Testis (tissue), 3 donors: ENCODE data around the gene PCSK6. TPM values are rescaled to one million over a fixed set of nuclear protein-coding genes. Genes with fewer than 3 reads are reported as not detected.
A peak's percentile ranks its signal among the peaks of the same experiment; 100 is the strongest.

Source experiments
- DNase-seq: peaks from one replicate; pipeline ENCODE4 v3.0.0-alpha.2; 2019
- H3K27ac ChIP-seq, 2 donors: fragments of 200-600 bp; sonication (generic); one replicate each; pipeline ENCODE4 v1.5.1; 2019
- H3K27me3 ChIP-seq: fragments of 200-600 bp; sonication (generic); one replicate; pipeline ENCODE4 v1.5.1; 2019
- H3K36me3 ChIP-seq: fragments of 200-600 bp; sonication (generic); one replicate; pipeline ENCODE4 v1.5.1; 2017; ENCODE audit warnings: low read depth; ENCODE audit errors: missing control alignments
- H3K4me1 ChIP-seq: fragments of 200-600 bp; sonication (generic); one replicate; pipeline ENCODE4 v1.5.1; 2019
- H3K4me3 ChIP-seq, 2 donors: fragments of 200-600 bp; sonication (generic); one replicate each; pipeline ENCODE4 v1.5.1; 2017 to 2019
- H3K9me3 ChIP-seq: fragments of 200-600 bp; sonication (generic); one replicate; pipeline ENCODE4 v1.5.1; 2017
- POLR2A ChIP-seq: fragments of 450-650 bp; IDR thresholded peaks from one replicate; pipeline ENCODE4 v1.6.1; 2017; ENCODE audit warnings: antibody characterized with exemption, mild to moderate bottlenecking, moderate library complexity
- WGBS, 2 donors: methylation state at CpG; one replicate each; pipeline ENCODE4 v1.1.5; 2018; 5-methylcytosine and 5-hydroxymethylcytosine counted together
- intact Hi-C: fragments of 100-400 bp; cut with DNase I; formaldehyde crosslinking; loops from one replicate; pipeline ENCODE4 v1.15.1; 2023; ENCODE audit warnings: low total_unique reads
- polyA plus RNA-seq: library from polyadenylated mRNA; stranded (reverse); fragments of 350-450 nt; fragmentation: Illumina TruSeq; extraction: RNeasy Lipid Tissue Mini Kit (QIAGEN cat#74804); gene quantifications from one replicate; pipeline ENCODE4 v1.2.3, GENCODE V29; 2014; ENCODE audit warnings: low read depth, low replicate concordance; ENCODE audit not compliant: insufficient read depth
- total RNA-seq, 2 donors: library from RNA; depleted of rRNA; stranded (reverse); fragments of >200 nt; gene quantifications; one replicate each; pipeline ENCODE4 v1.2.3, GENCODE V29; 2016
- TF ChIP-seq, protein P1 (sequence below), 3 experiments: fragments of 450-650 bp in 2 of 3; fragments of 200-600 bp in 1 of 3; sonication (generic) in 1 of 3; IDR thresholded peaks; one replicate each; pipeline ENCODE4 v1.5.1; 2016 to 2019; ENCODE audit warnings: antibody characterized with exemption in 3 of 3, mild to moderate bottlenecking in 2 of 3, moderate library complexity in 1 of 3

PCSK6 gene
- total and polyA plus RNA-seq, 3 donors from 2014 or later, result 43.9 to 156 (median 95.4) TPM

DNA sequence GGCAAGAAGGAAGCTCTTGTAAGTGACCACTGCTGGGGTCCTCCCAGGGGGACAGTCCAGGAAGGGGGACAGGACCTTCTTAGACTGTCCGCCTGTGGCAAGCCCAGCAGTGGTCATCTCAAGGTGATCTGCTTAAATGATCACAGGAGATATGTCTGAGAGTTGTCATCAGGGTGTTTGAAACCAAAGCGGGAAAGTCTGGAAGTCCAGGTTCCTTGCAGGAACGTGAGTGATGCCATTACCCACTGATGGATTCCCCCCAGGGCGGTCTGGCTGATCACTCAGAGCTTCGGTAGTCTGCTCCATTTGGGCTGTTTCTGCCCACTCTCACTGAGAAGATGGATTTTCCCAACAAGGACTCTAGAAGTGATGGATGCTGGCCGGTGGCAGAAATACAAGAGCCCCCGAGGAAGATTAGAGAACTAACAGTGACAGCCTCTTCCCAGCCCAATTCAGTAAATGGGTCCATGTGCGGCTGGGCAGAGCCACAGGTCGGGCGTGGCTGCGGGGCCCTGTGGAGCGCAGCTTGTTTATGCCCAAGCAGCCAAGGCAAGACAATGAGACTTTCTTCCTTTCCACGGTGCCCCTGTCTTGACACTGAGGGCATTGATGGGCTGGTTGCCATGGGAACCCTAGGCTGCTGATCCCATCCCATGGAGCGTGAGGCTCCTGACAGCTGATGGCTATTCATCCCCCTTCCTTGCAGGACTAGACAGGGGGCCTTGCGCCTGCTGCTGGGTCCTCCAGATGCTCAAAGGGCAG is 9.5 kb downstream of the PCSK6 start:
- no peaks in the 10 kb centered on the region for H3K36me3 ChIP-seq
- DNase-seq, result peak; percentile 20
- no peak overlapping the region for H3K27ac ChIP-seq
- no peak overlapping the region for H3K4me3 ChIP-seq
- TF ChIP-seq, protein P1, sequence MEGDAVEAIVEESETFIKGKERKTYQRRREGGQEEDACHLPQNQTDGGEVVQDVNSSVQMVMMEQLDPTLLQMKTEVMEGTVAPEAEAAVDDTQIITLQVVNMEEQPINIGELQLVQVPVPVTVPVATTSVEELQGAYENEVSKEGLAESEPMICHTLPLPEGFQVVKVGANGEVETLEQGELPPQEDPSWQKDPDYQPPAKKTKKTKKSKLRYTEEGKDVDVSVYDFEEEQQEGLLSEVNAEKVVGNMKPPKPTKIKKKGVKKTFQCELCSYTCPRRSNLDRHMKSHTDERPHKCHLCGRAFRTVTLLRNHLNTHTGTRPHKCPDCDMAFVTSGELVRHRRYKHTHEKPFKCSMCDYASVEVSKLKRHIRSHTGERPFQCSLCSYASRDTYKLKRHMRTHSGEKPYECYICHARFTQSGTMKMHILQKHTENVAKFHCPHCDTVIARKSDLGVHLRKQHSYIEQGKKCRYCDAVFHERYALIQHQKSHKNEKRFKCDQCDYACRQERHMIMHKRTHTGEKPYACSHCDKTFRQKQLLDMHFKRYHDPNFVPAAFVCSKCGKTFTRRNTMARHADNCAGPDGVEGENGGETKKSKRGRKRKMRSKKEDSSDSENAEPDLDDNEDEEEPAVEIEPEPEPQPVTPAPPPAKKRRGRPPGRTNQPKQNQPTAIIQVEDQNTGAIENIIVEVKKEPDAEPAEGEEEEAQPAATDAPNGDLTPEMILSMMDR (IDR thresholded peaks at IDR 0.05), result no peak
- no peak for TF ChIP-seq POLR2A
- intact Hi-C loops, result no loop called here
- WGBS, 2 donors, result 90 to 91% methylated on average over 13 to 15 of the region's 15 CpGs
- peaks cover 16% of the 10 kb centered on the region for H3K4me1 ChIP-seq
- H3K9me3 ChIP-seq, result no peaks in the 10 kb centered on the region
- no peaks in the 10 kb centered on the region for H3K27me3 ChIP-seq

DNA sequence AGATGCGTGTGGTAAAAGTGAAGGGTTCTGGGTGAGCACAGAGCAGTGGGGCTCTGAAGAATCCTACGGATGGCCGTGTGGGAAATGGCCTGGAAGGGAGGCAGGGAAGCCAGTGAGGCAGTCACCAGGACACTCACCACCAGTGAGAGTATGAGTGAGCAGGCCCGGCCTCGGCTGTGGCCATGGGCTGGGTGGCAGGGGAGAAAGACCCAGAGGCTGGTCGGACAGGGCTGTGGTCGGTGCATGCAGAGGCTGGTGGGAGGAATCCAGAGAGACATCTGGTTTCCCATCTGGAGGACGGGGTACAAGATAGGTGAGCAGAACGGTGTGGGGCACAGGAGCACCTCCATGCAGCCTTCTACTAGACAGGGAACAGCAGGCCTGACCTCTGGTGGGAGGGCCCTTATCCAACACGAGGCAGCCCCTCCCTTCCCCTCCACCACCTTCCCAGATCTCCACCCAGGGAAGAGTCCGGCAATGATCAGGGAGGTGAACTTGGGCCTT is 10.1 kb downstream of the PCSK6 start:
- Histone ChIP-seq H3K9me3 (no peaks in the 10 kb centered on the region), H3K27me3 (no peaks in the 10 kb centered on the region), H3K36me3 (no peaks in the 10 kb centered on the region), H3K4me1 (peaks cover 16% of the 10 kb centered on the region), H3K27ac (no peak overlapping the region), H3K4me3 (no peak overlapping the region)
- WGBS, 2 donors, result 79 to 85% methylated on average over 8 to 11 of the region's 11 CpGs
- TF ChIP-seq, protein P1 (IDR thresholded peaks at IDR 0.05), result no peak
- no peak for TF ChIP-seq POLR2A
- intact Hi-C loops, result no loop called here
- DNase-seq, result peak; percentile 13

DNA sequence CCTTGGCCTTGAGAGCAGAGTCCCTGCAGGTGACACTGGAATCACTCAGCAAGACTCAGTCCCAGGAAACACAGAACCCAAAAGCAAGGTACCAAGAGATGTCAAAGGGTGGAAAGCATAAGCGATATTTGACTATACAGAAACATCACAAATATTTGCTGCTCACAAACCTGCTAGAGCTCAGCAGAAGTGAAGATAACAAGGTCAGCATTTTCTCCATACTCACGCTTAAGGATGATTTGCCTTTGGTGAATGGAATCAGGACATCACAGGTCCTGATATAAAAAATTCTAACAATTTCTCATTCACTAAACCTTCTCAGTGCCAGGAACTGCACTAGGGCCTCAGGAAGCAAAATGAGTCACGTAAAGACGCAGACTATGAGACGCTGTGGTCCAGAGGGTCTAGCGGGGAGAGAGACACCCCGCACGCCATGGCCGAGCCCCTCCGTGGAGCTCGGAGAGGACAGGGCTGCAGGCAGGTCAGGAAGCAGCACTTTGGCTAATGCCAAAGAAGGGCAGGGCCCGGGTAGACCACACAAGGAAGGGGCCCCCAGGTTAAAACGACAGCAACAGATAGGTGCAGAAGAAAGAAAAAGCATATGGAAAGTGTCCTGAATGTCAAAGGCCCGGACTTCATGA is 10.7 kb downstream of the PCSK6 start:
- Histone ChIP-seq H3K36me3 (no peaks in the 10 kb centered on the region), H3K27me3 (no peaks in the 10 kb centered on the region), H3K9me3 (no peaks in the 10 kb centered on the region), H3K4me3 (no peak overlapping the region), H3K4me1 (peaks cover 16% of the 10 kb centered on the region), H3K27ac (peak overlapping the region; percentile 24 to 40)
- DNase-seq, result peak; percentile 10
- intact Hi-C loops, result no loop called here
- WGBS, 2 donors, result 77 to 87% methylated on average over 14 of the region's 14 CpGs
- TF ChIP-seq POLR2A, result no peak
- TF ChIP-seq, protein P1 (IDR thresholded peaks at IDR 0.05), result no peak

DNA sequence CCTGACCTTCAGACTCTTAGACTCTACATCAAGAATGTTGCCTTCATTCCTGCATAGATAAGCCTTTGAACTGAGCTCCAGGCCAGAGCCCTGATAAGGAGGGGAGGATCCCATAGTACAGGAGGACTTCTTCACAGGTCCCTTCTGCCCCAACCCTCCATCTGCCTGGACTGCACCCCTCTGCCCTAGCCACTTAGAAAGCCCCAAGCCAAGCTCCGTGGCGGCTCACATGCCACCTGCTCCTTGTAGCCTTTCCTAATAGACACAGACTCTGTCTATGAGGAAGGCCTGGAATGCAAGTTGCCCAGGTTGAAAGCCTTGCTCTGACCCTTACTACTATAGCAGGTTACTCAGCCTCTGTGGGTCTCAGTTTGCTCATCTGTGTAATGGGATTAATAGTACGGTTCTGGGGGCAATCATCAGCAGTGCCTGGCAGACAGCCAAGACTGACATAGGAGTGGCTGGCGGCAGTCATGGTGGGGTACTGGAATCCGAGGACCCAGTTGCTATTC is 11.6 kb downstream of the PCSK6 start:
- DNase-seq, result peak; percentile 63
- intact Hi-C loops, result no loop called here
- no peaks in the 10 kb centered on the region for H3K27me3 ChIP-seq
- TF ChIP-seq, protein P1 (IDR thresholded peaks at IDR 0.05), result no peak
- no peak for TF ChIP-seq POLR2A
- H3K27ac ChIP-seq, result peak overlapping the region; percentile 4 to 40
- no peak overlapping the region for H3K4me3 ChIP-seq
- H3K9me3 ChIP-seq, result no peaks in the 10 kb centered on the region
- H3K36me3 ChIP-seq, result no peaks in the 10 kb centered on the region
- WGBS, 2 donors, result 70 to 81% methylated on average over 4 to 5 of the region's 5 CpGs
- peaks cover 16% of the 10 kb centered on the region for H3K4me1 ChIP-seq
